Chondrocyte (in vitro differentiated cells): Measurements from ENCODE around the gene OR51E2. TPM values are rescaled to one million over a fixed set of nuclear protein-coding genes. Genes with fewer than 3 reads are reported as not detected.
A peak's percentile ranks its signal among the peaks of the same experiment; 100 is the strongest.

Experiments
- DNase-seq: peaks from one replicate; pipeline ENCODE4 v3.0.0; 2021; ENCODE audit warnings: mixed read lengths, low spot score
- H3K27ac Mint-ChIP-seq: one replicate; pipeline ENCODE4 v1.8.0; 2021; ENCODE audit warnings: mild to moderate bottlenecking, moderate library complexity, mixed read lengths; ENCODE audit not compliant: unreplicated experiment
- H3K27me3 Mint-ChIP-seq: 2 replicates; pipeline ENCODE4 v1.8.0; 2021; ENCODE audit warnings: low read depth, mixed read lengths
- H3K36me3 Mint-ChIP-seq: 2 replicates; pipeline ENCODE4 v1.8.0; 2021; ENCODE audit warnings: low read depth, mixed read lengths
- H3K4me1 Mint-ChIP-seq: 2 replicates; pipeline ENCODE4 v1.8.0; 2021; ENCODE audit warnings: low read depth, mild to moderate bottlenecking, mixed read lengths
- H3K4me3 Mint-ChIP-seq: one replicate; pipeline ENCODE4 v1.8.0; 2021; ENCODE audit warnings: mild to moderate bottlenecking, moderate library complexity, mixed read lengths; ENCODE audit not compliant: unreplicated experiment
- H3K9me3 Mint-ChIP-seq: 2 replicates; pipeline ENCODE4 v1.8.0; 2021; ENCODE audit warnings: low read depth, mixed read lengths
- CTCF ChIP-seq: fragments of 200-600 bp; sonication (generic); IDR thresholded peaks from 2 replicates; pipeline ENCODE4 v1.5.0; 2021; ENCODE audit warnings: antibody characterized with exemption, mild to moderate bottlenecking, moderate library complexity
- total RNA-seq: library from RNA; stranded (reverse); gene quantifications from 3 replicates; pipeline ENCODE4 v1.2.1, GENCODE V29; 2021

OR51E2 gene
- total RNA-seq, 1 donor from 2014 or later = 3.2 TPM

GRCh38 chr11:4664183-4664582 is 33.5 kb downstream of the OR51E2 start:
- no peaks in the 10 kb centered on the region for H3K9me3 Mint-ChIP-seq
- H3K36me3 Mint-ChIP-seq = no peaks in the 10 kb centered on the region
- H3K4me3 Mint-ChIP-seq = no peak overlapping the region
- no peak for TF ChIP-seq CTCF
- no peak overlapping the region for H3K27ac Mint-ChIP-seq
- peaks cover 28% of the 10 kb centered on the region for H3K4me1 Mint-ChIP-seq
- DNase-seq = no peak
- no peaks in the 10 kb centered on the region for H3K27me3 Mint-ChIP-seq

- Mint-ChIP-seq H3K4me1 (peaks cover 37% of the 10 kb centered on the region), H3K27ac (no peak overlapping the region), H3K9me3 (no peaks in the 10 kb centered on the region), H3K4me3 (no peak overlapping the region), H3K36me3 (no peaks in the 10 kb centered on the region), H3K27me3 (no peaks in the 10 kb centered on the region)
- DNase-seq = no peak
- no peak for TF ChIP-seq CTCF
Observed at GRCh38 chr11:4662876-4663275, 34.8 kb downstream of the OR51E2 start.

GRCh38 chr11:4658629-4659445 is 38.8 kb downstream of the OR51E2 start:
- Mint-ChIP-seq H3K9me3 (no peaks in the 10 kb centered on the region), H3K27ac (no peak overlapping the region), H3K36me3 (no peaks in the 10 kb centered on the region), H3K27me3 (no peaks in the 10 kb centered on the region), H3K4me3 (no peak overlapping the region), H3K4me1 (peaks cover 16% of the 10 kb centered on the region)
- DNase-seq = no peak
- TF ChIP-seq CTCF = no peak

DNA sequence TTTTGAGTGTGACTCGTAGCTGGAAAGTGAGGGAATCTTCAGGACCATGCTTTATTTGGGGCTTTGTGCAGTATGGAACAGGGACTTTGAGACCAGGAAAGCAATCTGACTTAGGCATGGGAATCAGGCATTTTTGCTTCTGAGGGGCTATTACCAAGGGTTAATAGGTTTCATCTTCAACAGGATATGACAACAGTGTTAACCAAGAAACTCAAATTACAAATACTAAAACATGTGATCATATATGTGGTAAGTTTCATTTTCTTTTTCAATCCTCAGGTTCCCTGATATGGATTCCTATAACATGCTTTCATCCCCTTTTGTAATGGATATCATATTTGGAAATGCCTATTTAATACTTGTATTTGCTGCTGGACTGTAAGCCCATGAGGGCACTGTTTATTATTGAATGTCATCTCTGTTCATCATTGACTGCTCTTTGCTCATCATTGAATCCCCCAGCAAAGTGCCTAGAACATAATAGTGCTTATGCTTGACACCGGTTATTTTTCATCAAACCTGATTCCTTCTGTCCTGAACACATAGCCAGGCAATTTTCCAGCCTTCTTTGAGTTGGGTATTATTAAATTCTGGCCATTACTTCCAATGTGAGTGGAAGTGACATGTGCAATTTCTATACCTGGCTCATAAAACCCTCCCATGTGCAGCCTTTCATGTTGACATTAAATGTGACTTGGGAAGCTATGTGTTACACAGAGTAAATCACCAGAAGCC is 42.9 kb downstream of the OR51E2 start:
- no peak for DNase-seq
- no peak for TF ChIP-seq CTCF
- H3K27ac Mint-ChIP-seq = no peak overlapping the region
- peaks cover 13% of the 10 kb centered on the region for H3K4me1 Mint-ChIP-seq
- H3K9me3 Mint-ChIP-seq = no peaks in the 10 kb centered on the region
- H3K27me3 Mint-ChIP-seq = peaks cover 6% of the 10 kb centered on the region
- no peak overlapping the region for H3K4me3 Mint-ChIP-seq
- peaks cover 2% of the 10 kb centered on the region for H3K36me3 Mint-ChIP-seq

DNA sequence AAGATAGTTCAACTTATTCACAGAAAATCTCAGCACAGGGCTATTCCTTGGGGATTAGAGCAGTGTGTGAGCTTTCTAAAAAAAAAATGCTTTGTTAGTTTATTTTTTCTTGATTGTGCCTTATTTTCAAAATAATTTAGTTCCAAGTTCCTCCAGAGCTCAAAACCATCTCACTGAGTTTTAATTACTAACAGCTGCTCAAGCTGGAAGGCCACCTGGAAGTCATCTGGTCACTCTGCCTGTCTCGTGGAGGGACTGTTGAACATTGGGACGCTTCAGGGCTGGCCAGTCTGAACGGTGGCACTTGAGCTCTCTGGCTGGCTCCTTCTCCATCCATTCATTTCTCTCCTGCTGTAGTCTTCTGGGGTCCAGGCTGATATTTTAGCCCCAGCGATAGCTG is 49.9 kb downstream of the OR51E2 start:
- H3K9me3 Mint-ChIP-seq = no peaks in the 10 kb centered on the region
- H3K36me3 Mint-ChIP-seq = no peaks in the 10 kb centered on the region
- DNase-seq = no peak
- peak overlapping the region; percentile 1 for H3K27ac Mint-ChIP-seq
- H3K27me3 Mint-ChIP-seq = peaks cover 4% of the 10 kb centered on the region
- peaks cover 40% of the 10 kb centered on the region for H3K4me1 Mint-ChIP-seq
- no peak for TF ChIP-seq CTCF
- H3K4me3 Mint-ChIP-seq = no peak overlapping the region
